AG08395 (cell line): ENCODE data around the gene DNM3.

Experiments
- DNase-seq: peaks from one replicate; pipeline ENCODE4 v3.0.0; 2012; ENCODE audit warnings: mixed read lengths, low spot score

DNM3 gene

DNA sequence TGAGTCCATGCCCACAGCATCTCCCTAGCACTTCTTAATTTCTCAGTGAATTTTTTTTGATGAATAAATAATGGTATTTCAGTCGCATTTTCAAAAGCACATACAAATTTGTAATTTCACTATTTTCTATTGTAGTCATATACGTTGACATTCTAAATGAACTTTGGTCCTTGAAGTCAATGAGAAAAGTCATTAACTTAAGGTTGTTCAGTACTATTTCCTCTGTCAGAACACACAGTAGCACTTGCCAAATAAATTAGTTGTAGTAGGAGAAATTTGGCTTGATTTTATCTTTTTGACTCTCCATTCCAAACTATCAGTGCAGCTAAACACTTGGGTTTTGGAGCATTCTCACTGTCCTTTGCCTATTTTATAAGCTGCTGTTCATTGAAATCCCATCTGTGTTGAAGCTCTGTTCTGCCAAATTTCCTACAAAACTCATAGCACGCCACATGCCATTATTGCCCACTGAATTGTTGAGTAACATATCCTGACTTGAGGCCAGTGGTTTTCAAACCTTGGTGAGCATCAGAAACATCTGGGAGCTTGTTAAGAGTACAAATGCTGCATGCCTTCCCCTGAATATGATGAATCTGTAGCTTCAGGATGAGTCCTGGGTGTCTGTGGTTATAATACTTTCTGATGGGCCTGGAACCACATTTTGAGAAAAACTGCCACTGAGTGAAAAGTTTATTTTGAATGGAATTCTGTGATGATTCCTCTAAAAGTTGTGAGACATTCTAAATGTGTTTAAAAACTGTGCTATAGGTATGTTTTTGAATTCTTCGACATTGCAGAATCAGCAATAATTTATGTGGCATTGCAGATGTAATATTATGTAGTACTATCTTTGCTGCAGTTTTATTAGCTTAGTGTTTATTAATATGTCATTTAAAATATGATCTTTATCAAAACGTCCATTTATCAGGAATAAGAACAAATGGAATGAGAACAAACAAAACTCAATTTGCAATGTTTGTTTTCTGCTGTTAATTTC lies 78.9 kb downstream of the DNM3 start:
- DNase-seq: peak; percentile 42

DNA sequence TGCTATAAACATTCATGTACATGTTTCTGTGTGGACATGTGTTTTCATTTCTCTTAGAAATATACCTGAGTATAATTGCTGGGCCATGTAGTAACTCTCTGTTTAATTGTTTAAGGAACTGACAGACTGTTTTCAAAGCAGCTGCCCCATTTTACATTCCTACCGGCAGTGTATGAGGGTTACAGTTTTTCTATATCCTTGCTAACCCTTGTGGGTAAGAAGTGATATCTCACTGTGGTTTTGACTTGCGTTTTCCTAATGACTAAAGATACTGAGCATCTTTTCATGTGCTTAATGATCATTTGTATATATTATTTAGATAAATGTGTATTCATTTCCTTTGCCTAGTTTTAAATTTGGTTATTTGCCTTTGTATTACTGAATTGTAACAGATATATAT lies 81.7 kb downstream of the DNM3 start:
- no peak for DNase-seq

DNA sequence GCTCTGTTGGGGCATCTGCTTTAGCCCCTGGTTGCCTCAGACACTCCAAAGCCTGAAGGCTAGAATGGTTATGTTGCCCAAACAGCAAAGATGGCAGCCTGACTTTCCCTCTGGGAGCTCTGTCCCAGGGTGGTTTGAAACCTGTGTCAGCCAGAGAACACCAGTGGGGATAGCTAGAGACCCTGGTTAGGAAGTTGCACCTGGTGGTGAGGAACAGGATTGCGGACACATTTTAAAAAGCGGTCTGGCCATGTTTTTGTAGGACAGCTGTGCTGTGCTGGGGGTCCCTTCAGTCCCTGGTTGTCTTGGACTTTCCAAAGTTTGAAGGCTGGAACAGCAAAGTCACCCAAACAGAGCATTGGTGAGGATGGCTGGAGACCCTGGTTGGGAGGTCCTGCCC lies 87.8 kb downstream of the DNM3 start:
- no peak for DNase-seq

DNA sequence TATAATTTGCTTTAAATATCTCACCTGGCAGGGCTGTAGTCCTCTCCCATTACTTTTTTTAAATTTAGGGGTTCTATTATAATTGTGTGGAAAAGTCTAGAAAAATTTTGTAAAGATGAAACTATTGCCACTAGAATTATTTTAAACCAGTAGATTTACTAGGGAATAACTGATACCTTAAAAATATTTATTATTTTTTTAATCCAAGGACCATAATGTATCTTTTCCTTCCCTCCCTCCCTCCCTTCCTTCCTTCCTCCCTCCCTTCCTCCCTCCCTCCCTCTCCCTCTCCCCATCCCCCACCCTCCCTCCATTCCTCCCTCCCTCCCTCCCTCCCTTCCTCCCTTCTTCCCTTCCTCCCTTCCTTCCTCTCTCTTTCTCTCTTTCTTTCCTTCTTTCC lies 90.5 kb downstream of the DNM3 start:
- no peak for DNase-seq

DNA sequence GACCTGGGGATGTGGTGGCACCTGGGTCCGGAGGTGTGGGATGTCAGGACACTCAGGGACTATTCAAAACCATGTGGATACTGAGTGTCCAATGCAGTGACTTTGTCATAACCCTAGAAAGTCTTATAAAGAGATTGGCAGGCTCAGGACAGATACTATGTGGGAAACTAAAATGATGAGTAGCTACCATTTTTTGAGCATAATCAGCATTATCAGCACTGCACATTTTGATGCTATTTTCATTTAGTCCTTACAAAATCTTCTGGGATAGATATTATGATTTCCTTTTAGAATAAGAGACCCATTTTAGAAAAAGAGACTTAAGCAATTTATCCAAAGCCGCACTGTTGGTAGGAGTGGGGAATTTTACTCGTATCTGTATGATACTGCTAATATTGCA lies 93.4 kb downstream of the DNM3 start:
- DNase-seq: no peak

DNA sequence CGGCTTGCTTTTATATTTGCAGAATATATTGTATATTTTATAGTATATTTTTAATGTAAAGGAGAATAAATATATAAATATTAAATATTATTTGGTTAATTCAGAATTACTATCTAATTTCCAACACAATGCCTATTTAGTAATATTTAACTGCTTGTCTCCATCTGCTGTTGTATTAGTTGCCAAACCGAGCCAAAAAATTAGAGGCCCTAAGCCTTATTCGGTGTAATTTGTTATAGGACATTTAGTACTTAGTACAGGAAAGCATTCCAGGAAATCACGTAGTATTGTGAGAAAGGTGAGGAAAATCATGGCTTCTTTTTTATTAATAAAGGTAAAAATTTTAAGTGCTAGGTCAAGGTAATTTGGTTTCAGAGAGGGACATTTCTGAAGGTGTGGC lies 93.8 kb downstream of the DNM3 start:
- DNase-seq: no peak

DNA sequence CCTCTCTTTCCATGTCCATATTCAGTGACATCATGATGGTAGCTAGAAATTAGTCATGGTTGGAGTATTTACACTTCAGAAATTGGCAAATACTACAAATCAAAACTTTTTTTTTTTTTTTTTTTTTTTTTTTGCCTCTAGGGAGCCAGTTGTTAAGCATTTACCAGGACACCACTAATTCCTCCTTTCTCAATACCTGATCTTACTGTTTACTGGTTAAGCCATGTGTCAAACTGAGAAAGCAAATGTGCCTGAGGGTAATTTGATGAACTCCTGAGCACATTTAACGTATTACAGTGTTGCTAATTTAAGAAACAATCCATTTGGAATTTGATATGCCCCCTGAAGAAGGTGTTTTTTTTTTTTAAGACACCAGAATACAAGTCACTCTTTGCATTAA lies 94.4 kb downstream of the DNM3 start:
- DNase-seq: no peak

DNA sequence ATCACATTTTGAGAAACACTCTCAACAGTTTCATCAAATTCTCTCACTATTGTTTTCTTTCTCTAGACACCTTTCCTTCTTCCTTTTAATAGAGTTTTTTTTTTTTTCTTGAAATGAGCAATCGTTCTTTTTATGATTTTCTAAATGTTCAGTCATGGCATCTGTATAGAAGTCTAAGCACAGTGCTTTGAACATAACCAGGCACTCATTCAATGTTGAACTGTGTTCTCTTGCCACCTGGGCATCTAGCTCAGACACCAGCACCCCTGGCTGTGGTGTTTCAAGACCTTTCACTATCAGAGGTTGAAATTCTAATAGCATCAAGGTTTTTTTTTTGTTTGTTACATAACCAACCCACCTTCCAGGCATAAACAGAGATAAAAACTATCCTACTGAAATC lies 96.6 kb downstream of the DNM3 start:
- no peak for DNase-seq

DNA sequence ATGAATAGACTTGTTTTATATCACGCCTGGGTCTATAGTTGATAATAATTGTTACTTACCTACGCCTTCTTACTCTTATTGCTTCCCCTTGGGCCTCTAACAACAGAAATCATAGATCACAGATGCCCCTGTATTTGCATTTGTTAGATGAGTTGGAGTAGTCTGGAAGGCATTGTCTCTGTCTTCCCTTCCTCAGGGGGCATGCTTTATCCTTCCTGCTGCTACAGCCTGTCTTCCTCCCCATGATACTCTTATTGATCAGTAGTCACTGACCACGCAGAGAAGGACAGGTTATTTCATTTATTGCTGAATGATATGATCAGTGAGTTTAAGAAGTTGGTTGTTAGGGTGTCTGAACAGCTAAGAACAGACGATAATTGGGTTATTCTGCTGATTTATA lies 98.4 kb downstream of the DNM3 start:
- DNase-seq: no peak

DNA sequence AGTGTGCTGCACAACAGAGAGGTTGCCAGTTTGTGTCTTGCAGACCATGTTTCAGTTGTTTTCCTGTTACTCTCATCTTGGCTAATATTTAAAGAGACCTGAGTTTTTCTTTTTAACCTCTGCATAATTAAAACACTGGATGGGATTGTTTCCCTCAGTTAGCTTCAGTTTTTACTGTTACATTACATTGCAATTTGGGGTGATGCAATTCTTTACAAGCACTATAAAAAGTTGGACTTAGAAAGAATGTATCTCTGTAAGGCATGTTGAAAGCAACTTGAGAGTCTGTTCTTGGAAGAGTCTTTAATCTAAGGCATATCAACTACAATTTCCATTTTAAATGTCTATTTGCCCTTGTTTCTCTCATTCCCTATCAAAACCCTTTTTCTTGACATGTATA lies 99.1 kb downstream of the DNM3 start:
- DNase-seq: peak; percentile 24

DNA sequence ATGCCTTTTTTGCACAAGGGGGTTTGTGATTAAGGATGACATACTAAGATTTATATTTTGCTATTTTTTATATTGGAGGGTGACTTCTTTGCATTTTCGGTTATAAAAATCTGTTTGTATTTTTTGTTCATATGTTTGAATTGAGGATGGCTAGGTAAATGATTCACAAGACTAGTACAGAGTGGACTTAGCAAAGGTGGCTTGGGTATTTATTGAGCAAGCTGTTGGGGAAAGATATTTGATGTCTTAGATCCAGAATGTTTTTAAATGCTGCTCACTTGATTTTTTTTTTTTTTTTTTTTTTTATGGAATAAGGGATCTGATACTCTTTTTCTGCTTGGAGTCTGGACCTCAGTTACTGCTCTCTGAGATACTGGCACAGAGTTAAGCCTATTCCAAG lies 100.6 kb downstream of the DNM3 start:
- no peak for DNase-seq

DNA sequence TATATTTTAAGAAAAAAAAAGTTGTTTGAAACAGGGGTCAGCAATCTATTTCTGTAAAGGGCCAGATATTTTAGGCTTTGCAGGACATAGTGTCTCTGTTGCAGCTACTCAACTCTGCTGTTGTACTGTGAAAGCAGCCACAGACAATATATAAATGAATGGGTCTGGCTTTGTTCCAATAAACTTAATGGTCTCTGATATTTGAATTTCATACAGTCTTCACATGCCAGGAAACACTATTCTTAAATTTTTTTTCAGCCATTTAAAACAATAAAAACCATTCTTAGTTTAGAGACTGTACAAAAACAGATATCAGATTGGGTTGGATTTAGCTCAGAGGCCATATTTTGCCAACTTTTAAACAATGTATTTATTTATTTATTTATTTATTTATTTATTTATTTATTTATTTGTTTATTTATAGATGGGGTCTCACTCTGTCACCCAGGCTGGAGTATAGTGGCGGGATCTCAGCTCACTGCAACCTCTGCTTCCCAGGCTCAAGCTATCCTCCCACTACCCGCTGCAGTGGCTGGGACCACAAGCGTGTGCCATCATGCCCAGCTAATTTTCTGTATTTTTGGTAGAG lies 102.8 kb downstream of the DNM3 start:
- DNase-seq: no peak

DNA sequence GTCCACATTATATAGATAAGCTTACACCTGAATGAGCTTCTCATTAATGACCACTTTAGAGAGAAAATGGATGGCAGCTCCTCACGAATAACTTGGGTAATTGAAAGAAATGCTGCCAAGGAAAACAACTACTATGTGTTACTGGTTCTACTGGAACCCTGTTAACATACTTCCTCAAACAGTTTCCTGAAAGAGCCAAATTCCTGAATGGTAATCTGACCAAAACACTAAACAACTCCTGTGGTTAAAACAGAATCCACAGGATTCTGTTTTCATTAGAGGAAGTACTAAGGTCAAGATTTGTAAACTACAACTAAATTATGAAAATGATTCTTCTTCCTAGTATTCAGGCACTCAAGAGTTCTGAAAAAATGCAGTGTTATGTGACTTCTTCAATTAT lies 107.2 kb downstream of the DNM3 start:
- peak; percentile 53 for DNase-seq

DNA sequence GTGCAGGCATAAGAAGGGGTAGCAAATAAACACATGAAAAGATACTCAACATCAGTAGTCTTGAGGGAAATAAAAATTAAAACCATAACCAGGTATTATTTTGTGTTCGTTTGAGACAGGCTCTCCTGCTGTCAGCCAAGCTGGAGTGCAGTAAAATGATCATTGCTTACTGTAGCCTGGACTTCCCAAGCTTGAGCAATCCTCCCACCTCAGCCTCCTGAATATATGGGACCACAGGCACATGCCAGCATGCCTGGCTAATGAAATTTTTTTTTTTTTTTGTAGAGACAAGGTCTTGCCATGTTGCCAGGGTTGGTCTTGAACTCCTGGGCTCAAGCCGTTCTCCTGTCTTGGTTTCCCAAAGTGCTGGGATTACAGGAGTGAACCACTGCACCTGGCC lies 108.0 kb downstream of the DNM3 start:
- no peak for DNase-seq

DNA sequence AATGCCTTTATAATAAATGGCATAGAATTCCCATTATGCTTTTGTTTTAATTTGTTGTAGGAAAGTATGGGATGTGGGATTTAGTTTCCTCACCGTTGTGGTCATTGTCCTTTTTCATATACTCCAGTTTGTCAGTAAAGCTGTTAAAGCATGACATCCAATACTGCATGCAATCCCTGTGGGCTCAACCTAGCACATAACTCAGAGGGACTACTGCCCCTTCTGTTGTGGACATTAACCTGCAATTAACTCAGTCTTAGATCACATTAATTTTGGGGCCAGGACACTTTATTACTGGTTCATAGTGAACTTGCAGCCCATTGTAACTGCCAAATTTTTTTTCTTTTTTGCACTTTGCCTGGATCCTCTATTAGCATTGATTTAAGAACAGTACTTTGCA lies 112.5 kb downstream of the DNM3 start:
- DNase-seq: peak; percentile 5

DNA sequence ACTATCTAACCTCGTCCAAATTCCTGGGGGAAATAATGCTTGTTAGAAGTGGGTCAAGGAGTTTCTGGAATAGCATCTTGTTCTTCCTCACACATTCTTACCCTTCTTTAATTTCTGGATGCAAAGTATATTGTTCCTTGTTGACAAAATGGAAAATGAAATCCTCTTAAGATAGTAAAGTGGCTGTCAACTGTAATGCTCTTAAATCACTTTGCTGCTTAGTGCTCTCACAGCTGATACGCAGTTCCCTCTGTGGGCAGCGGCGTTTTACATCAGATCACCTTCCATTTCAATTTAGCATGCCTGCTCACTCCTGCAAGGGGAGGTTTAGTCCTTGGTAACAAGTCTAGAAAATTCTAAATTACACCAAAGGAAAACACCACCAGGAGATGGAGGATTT lies 113.1 kb downstream of the DNM3 start:
- DNase-seq: no peak

DNA sequence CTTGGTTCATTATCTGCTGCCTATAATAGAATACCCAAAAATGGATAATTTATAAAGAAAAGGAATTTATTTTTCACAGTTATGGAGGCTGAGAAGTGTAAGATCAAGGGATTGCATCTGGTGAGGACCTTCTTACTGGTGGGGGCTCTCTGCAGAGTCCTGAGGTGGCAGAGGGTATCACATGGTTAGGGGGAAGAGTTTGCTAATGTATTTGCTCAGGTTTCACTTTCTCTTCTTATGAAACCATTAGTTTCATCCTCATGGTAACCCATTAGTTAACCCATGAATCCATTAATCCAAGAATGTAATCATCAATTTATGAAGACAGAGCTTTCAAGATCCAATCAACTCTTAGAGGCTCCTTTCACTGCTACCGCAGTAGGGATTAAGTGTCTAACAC lies 120.6 kb downstream of the DNM3 start:
- DNase-seq: no peak

DNA sequence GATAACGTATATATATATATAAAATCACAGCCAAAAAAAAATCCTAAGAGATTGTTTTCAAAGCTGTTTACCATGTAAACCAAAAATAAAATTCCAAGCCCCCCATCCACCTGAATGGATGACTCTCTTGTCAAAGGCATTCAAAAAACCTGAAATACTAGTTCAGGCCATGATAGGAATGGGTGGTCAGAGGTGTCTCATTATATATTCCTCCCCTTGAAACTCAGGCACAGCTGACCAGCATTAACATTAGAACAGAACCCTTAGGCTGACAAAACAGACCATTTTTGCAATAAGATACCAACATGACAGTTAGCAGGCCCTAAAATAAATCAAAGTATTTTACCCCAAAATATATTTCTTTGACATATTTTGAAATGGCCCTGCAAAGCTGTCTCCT lies 122.5 kb downstream of the DNM3 start:
- DNase-seq: no peak

DNA sequence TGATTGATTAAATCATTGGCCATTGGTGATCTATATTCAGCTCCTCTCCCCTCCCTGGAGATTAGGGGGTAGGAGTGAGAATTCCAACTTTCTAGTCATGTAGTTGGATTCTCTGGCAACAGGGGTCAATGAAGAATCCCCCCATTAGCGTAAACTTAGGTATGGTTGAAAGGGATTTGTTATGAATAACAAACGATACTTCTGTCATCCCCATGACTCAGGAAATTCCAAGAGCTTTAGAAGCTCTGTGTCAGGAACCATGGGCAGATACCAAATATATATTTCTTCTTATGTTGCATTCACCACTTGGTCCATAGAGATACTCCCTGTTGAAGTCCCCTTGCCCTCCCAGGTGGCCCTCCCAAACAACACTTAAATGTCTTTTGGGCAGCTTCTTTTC lies 124.5 kb downstream of the DNM3 start:
- peak; percentile 48 for DNase-seq

DNA sequence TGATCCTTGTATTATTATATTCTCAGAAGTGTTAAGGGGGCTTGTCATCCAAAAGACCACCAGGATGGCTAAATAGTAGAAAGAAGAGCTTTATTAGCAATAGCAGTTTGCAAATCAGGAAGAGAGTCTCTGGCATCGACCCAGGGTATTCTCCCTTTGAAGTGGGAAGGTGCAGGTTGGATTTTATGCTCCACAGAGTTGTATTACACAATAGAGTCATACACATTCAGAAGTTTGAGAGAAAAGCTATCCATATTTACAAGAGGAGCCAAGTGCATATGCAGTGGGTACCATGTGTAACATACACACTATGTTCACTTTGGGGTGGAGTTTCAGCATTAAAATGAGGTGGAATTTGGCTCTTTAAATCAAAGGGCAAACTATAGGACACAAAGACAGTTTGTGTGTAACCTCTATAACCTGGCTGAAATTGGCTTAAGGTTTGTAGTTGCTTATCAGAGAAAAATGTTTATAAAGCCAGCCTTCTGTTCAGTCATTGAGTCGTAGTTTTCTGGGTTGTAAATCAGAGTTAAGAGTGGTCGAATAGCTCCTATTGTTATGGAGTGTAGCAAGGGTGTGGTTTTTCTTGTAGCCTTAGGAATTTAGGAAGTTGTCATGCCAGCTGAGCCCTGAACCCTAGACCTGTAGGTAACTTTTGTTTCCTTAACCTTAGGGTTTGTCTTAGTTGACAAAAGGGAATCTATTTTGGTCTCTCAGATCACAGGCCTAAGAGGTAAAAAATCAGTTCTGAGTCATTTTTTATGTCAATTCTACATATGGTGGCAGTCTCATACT lies 125.3 kb downstream of the DNM3 start:
- no peak for DNase-seq

DNA sequence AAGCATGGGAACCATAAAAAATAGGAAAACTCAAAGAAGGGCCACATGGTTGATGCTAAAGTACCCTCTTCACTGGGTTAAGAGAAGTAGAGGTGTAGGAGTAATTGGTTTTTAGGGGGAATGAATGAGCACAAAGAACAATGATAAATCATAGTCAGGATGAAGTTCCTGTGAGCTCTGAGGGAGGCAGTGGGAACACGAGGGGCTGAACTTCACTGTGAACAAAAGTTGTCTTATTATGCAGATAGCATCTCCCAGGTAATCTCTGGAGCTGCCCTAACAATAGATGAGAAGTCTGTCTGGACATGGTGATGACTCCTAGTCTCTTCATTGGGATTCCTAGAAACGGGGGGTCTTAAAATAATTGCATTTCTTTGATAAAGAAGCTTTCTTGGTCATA lies 127.9 kb downstream of the DNM3 start:
- no peak for DNase-seq

DNA sequence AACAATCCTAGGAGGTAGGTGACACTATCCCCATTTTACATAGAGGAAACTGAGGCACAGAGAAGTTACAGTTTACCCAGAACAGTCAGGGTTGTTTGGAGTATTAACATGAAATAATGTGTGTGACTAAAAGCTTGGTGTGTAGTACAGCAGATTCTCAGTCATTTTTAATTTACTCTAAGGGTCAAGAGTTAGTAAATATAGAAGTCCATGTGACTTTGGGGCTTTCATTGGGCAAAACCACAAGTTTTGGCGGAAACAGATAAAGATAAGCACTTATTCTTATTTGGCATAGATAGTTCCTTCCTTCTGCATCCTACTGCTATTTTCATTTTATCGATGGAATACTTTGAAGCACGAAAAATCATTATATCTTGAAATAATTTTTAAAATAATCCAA lies 128.5 kb downstream of the DNM3 start:
- DNase-seq: no peak

DNA sequence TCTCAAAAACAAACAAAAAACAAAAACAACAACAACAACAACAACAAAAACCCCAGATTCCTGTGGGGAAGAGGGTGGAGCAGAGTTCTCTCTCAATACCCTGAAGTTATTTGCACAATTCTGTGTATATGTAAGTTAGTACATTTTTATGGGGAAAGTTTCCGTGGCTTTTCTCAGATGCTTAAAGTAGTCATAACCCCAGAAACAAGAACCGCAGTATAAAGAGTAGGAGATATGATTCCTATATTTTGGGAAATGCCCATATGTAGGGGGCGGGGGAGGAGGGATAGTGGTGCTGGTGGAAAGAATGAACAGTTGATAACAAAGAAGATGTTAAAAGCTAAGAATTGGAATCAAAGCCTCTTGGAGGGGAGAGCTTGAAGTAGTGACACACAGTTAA lies 131.5 kb downstream of the DNM3 start:
- DNase-seq: no peak
